SH-SY5Y (cell line): Measurements from ENCODE around the gene IL4.

Experiments
- GATA2 ChIP-seq: IDR thresholded peaks from 2 replicates; pipeline ENCODE4 v1.6.1; 2011; ENCODE audit warnings: mild to moderate bottlenecking, low read depth, low read length
- GATA3 ChIP-seq: IDR thresholded peaks from 2 replicates; pipeline ENCODE4 v1.6.1; 2011; ENCODE audit warnings: low read depth, mild to moderate bottlenecking, low read length, moderate library complexity

GRCh38 chr5:132675936-132676689 lies 2.3 kb downstream of the IL4 start:
- no peak for TF ChIP-seq GATA2
- no peak for TF ChIP-seq GATA3
